Spleen (tissue), 11 donors: ENCODE data around the gene PPP6R3. TPM values are rescaled to one million over a fixed set of nuclear protein-coding genes. Genes with fewer than 3 reads are reported as not detected.

ENCODE experiments used
- DNase-seq: peaks from one replicate; pipeline ENCODE4 v3.0.0-alpha.2; 2020
- H3K27ac ChIP-seq, 8 donors: fragments of 200-600 bp; sonication (generic) in 7 of 8; 1 replicate in 4 of 8; 2 replicates in 4 of 8; pipeline versions ENCODE4 v1.5.0 to v1.8.0; 2016 to 2021; ENCODE audit warnings: inconsistent platforms in 4 of 8, mild to moderate bottlenecking in 4 of 8, moderate library complexity in 1 of 8
- H3K27me3 ChIP-seq, 7 donors: fragments of 200-600 bp; sonication (generic) in 6 of 7; replicated peaks in 1 of 7; 1 replicate in 4 of 7; 2 replicates in 3 of 7; pipeline versions ENCODE4 v1.5.0 to v1.8.0; 2016 to 2021; ENCODE audit warnings: inconsistent platforms in 3 of 7, mild to moderate bottlenecking in 1 of 7
- H3K36me3 ChIP-seq, 6 donors: fragments of 200-600 bp; sonication (generic) in 5 of 6; 1 replicate in 4 of 6; 2 replicates in 2 of 6; pipeline versions ENCODE4 v1.5.0 to v1.8.0; 2016 to 2021; ENCODE audit warnings: inconsistent platforms in 2 of 6
- H3K4me1 ChIP-seq, 6 donors: fragments of 200-600 bp; sonication (generic) in 5 of 6; 1 replicate in 3 of 6; 2 replicates in 3 of 6; pipeline versions ENCODE4 v1.5.0 to v1.8.0; 2016 to 2021; ENCODE audit warnings: inconsistent platforms in 3 of 6
- H3K4me3 ChIP-seq, 8 donors: fragments of 200-600 bp; sonication (generic) in 7 of 8; 1 replicate in 4 of 8; 2 replicates in 4 of 8; pipeline versions ENCODE4 v1.5.0 to v1.8.0; 2016 to 2021; ENCODE audit warnings: inconsistent platforms in 4 of 8, mild to moderate bottlenecking in 4 of 8, moderate library complexity in 2 of 8
- H3K9me3 ChIP-seq, 8 donors: fragments of 200-600 bp; sonication (generic) in 7 of 8; 1 replicate in 4 of 8; 2 replicates in 4 of 8; pipeline versions ENCODE4 v1.5.0 to v1.8.0; 2016 to 2021; ENCODE audit warnings: inconsistent platforms in 4 of 8
- CTCF ChIP-seq, 11 experiments: fragments of 200-600 bp in 7 of 11; fragments of 450-650 bp in 4 of 11; sonication (generic) in 4 of 11; IDR thresholded peaks in 8 of 11; conservative IDR thresholded peaks in 3 of 11; 1 replicate in 7 of 11; 2 replicates in 4 of 11; pipeline versions ENCODE4 v1.4.0 to v1.8.0; 2016 to 2021; ENCODE audit warnings: antibody characterized with exemption in 11 of 11, inconsistent platforms in 4 of 11, mild to moderate bottlenecking in 1 of 11
- POLR2A ChIP-seq, 3 donors: fragments of 450-650 bp; IDR thresholded peaks; one replicate each; pipeline ENCODE4 v1.5.1; 2017; ENCODE audit warnings: antibody characterized with exemption in 3 of 3, mild to moderate bottlenecking in 1 of 3
- POLR2AphosphoS5 ChIP-seq, 3 donors: sonication (generic); formaldehyde crosslinking; IDR thresholded peaks; one replicate each; pipeline ENCODE4 v1.5.1; 2017; ENCODE audit warnings: antibody characterized with exemption in 3 of 3
- WGBS, 5 donors: extraction: QIAGEN DNeasy Blood & Tissue Kit in 3 of 5; methylation state at CpG; one replicate each; pipeline versions ENCODE4 v1.1.5 to v1.1.7; 2013 to 2018; 5-methylcytosine and 5-hydroxymethylcytosine counted together
- intact Hi-C: fragments of 100-400 bp; cut with DNase I; formaldehyde crosslinking; loops from one replicate; pipeline ENCODE4 v1.15.0; 2023; ENCODE audit warnings: low total_unique reads
- polyA plus RNA-seq, 3 donors: library from polyadenylated mRNA; stranded (reverse); fragments of 200-250 nt; gene quantifications; one replicate each; pipeline ENCODE4 v1.2.1, GENCODE V29; 2013
- total RNA-seq, 7 donors: library from RNA; depleted of rRNA in 3 of 7; stranded (reverse); fragments of >200 nt in 3 of 7; fragmentation: NEBNext Ultra II Directional in 4 of 7; extraction: Animal tissue kit (Norgen Biotek cat#: 25700) in 4 of 7; gene quantifications; one replicate each; pipeline versions ENCODE4 v1.1.0 to v1.2.1, GENCODE V29; 2016 to 2021
- donor health status: healthy with polysubstance abuse.
- donor health status: DM: no; HTN: no; CAD: no; lungs with moderate emphysema.
- donor health status: DM: no; HTN: no; CAD: no.
- donor health status: Bipolar disorder and iron deficiency.
- donor health status: healthy.
- donor health status: DM: no; HTN: no; CAD: no.
- donor health status: DM: yes; HTN: yes; CAD: no.

Gene PPP6R3
- total and polyA plus RNA-seq, 10 donors, result 23.9 to 178 (median 122) TPM

- H3K9me3 ChIP-seq, result no peaks in the 10 kb centered on the region
- H3K36me3 ChIP-seq, result peaks cover 1 to 100% (median 87%) of the 10 kb centered on the region in 6 donors
- no peak for TF ChIP-seq POLR2A (IDR thresholded peaks at IDR 0.05)
- TF ChIP-seq CTCF (IDR thresholded peaks at IDR 0.05 in 8 of 11, conservative IDR thresholded peaks at IDR 0.05 in 3 of 11), result no peak
- no peak for TF ChIP-seq POLR2AphosphoS5 (IDR thresholded peaks at IDR 0.05)
- no peak for DNase-seq
- H3K4me1 ChIP-seq, result peaks cover 0 to 33% (median 7%) of the 10 kb centered on the region in 6 donors
- no peaks in the 10 kb centered on the region for H3K27me3 ChIP-seq
- WGBS, 5 donors, result 79 to 95% (median 89%) methylated on average over 1 of the region's 1 CpG
- H3K27ac ChIP-seq, result no peak overlapping the region
- no peak overlapping the region for H3K4me3 ChIP-seq
- intact Hi-C loops, result no loop called here
These were observed 108.8 kb downstream of the PPP6R3 start for GRCh38 chr11:68569357-68569756.

- intact Hi-C loops, result no loop called here
- H3K36me3 ChIP-seq, result peaks cover 4 to 100% (median 86%) of the 10 kb centered on the region in 6 donors
- peaks cover 0 to 23% (median 6%) of the 10 kb centered on the region in 6 donors for H3K4me1 ChIP-seq
- DNase-seq, result no peak
- H3K27ac ChIP-seq, result no peak overlapping the region
- no peak overlapping the region for H3K4me3 ChIP-seq
- no peaks in the 10 kb centered on the region for H3K9me3 ChIP-seq
- H3K27me3 ChIP-seq, result no peaks in the 10 kb centered on the region
- TF ChIP-seq CTCF (IDR thresholded peaks at IDR 0.05 in 8 of 11, conservative IDR thresholded peaks at IDR 0.05 in 3 of 11) (no peak), POLR2AphosphoS5 (IDR thresholded peaks at IDR 0.05) (no peak), POLR2A (IDR thresholded peaks at IDR 0.05) (no peak)
- WGBS, 5 donors, result 91 to 95% (median 95%) methylated on average over 1 of the region's 1 CpG
These were observed 110.1 kb downstream of the PPP6R3 start for GRCh38 chr11:68570691-68571090.

GRCh38 chr11:68574308-68574707 is 113.8 kb downstream of the PPP6R3 start:
- 92 to 100% (median 97%) methylated on average over 1 of the region's 1 CpG for WGBS, 5 donors
- intact Hi-C loops, result no loop called here
- no peaks in the 10 kb centered on the region for H3K27me3 ChIP-seq
- H3K4me3 ChIP-seq, result no peak overlapping the region
- no peaks in the 10 kb centered on the region for H3K9me3 ChIP-seq
- no peak for TF ChIP-seq CTCF (IDR thresholded peaks at IDR 0.05 in 8 of 11, conservative IDR thresholded peaks at IDR 0.05 in 3 of 11)
- TF ChIP-seq POLR2A (IDR thresholded peaks at IDR 0.05), result no peak
- no peak for TF ChIP-seq POLR2AphosphoS5 (IDR thresholded peaks at IDR 0.05)
- DNase-seq, result no peak
- peaks cover 0 to 7% (median 2%) of the 10 kb centered on the region in 6 donors for H3K4me1 ChIP-seq
- no peak overlapping the region for H3K27ac ChIP-seq
- peaks cover 4 to 100% (median 88%) of the 10 kb centered on the region in 6 donors for H3K36me3 ChIP-seq

GRCh38 chr11:68575025-68575665 is 114.6 kb downstream of the PPP6R3 start:
- intact Hi-C loops, result no loop called here
- no peak for DNase-seq
- no peaks in the 10 kb centered on the region for H3K27me3 ChIP-seq
- H3K4me3 ChIP-seq, result no peak overlapping the region
- H3K27ac ChIP-seq, result no peak overlapping the region
- TF ChIP-seq POLR2AphosphoS5 (IDR thresholded peaks at IDR 0.05), result no peak
- no peak for TF ChIP-seq POLR2A (IDR thresholded peaks at IDR 0.05)
- no peak for TF ChIP-seq CTCF (IDR thresholded peaks at IDR 0.05 in 8 of 11, conservative IDR thresholded peaks at IDR 0.05 in 3 of 11)
- no peaks in the 10 kb centered on the region for H3K4me1 ChIP-seq
- no peaks in the 10 kb centered on the region for H3K9me3 ChIP-seq
- peaks cover 4 to 100% (median 89%) of the 10 kb centered on the region in 6 donors for H3K36me3 ChIP-seq
- WGBS, 5 donors, result 79 to 92% (median 90%) methylated on average over 4 of the region's 4 CpGs
